ENCODE data around the gene TP53. TPM values are rescaled to one million over a fixed set of nuclear protein-coding genes. Genes with fewer than 3 reads are reported as not detected.

TP53 gene
- total RNA-seq, 1 experiment from 2014 or later: 129 TPM

DNA sequence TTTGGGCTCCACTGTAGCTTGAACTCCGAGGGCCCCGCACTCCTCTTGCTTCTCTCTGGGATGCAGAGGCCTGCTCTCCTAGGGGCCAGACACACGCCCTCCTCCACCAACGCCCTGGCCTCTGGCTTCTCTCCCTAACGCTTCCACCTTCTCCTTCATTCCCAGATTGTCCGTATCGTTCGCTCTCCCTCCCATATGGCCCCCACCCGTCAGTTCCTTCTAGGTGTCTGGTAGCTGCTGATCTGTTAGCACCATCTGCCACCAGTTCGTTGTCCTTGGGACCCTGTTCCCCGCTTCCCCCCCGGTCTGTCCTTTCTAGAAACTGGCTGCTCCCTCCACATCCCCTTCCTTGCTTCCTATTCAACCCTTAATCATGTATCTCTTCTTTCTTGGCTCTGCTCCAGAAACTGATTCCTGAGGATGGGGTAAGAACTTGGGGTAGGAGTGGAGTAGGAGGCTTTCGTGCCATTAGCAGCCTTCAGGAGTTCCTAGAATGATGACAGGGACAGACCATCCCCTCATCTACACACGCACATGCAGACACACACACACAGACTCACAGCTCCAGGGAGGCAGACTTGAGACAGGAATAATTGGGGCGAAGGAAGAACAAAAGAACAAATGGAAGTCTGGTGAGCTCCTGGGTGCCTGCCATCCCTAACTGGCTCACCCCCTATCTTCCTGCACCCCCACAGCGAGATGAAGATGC lies 32.3 kb downstream of the TP53 start:
- BruUV-seq (replicated peaks): no TSS peak
- Histone ChIP-seq H3K27me3 (ENCODE audit: control insufficient read depth, insufficient read depth, low read length) (peaks cover 2% of the 10 kb centered on the region; the same call in 1 of the 2 replicates), H3K4me1 (ENCODE audit: control insufficient read depth, insufficient read depth, low read length) (no peaks in the 10 kb centered on the region; the same call in 1 of the 2 replicates), H3K36me3 (ENCODE audit: control insufficient read depth, insufficient read depth, low read length) (no peaks in the 10 kb centered on the region), H3K27ac (ENCODE audit: low read length) (no peak overlapping the region), H3K4me3 (ENCODE audit: low read depth in 2 of 2, low read length in 2 of 2) (no peak overlapping the region), H3K9me3 (ENCODE audit: control insufficient read depth, insufficient read depth, low read depth, low read length) (no peaks in the 10 kb centered on the region)
- intact Hi-C loops (cut with micrococcal nuclease; ENCODE audit: unreplicated experiment): no loop called here
- in situ Hi-C loops (cut with HindIII; ENCODE audit: low pct_unique_long_range_greater_than_20kb, low sequenced_read_pairs): no loop called here
- ChIA-PET CTCF (no interaction called here), POLR2A (interaction anchor here (0.5 kb wide), 1 partner anchor 32 kb away, joined by 3 read pairs; the partner anchor contains the start of gene TP53)
- no peak for DNase-seq (ENCODE audit: low read depth, low spot score)
- TF ChIP-seq TCF7L2 (IDR thresholded peaks at IDR 0.05; ENCODE audit: low read depth, low read length) (no peak), CTCF (IDR thresholded peaks at IDR 0.05) (no peak), SIN3A (IDR thresholded peaks at IDR 0.05; ENCODE audit: borderline replicate concordance, insufficient read depth, low read depth, low read length) (no peak), POLR2AphosphoS5 (IDR thresholded peaks at IDR 0.05; ENCODE audit: low read depth, low read length) (no peak)
- TF ChIP-seq, protein P1, sequence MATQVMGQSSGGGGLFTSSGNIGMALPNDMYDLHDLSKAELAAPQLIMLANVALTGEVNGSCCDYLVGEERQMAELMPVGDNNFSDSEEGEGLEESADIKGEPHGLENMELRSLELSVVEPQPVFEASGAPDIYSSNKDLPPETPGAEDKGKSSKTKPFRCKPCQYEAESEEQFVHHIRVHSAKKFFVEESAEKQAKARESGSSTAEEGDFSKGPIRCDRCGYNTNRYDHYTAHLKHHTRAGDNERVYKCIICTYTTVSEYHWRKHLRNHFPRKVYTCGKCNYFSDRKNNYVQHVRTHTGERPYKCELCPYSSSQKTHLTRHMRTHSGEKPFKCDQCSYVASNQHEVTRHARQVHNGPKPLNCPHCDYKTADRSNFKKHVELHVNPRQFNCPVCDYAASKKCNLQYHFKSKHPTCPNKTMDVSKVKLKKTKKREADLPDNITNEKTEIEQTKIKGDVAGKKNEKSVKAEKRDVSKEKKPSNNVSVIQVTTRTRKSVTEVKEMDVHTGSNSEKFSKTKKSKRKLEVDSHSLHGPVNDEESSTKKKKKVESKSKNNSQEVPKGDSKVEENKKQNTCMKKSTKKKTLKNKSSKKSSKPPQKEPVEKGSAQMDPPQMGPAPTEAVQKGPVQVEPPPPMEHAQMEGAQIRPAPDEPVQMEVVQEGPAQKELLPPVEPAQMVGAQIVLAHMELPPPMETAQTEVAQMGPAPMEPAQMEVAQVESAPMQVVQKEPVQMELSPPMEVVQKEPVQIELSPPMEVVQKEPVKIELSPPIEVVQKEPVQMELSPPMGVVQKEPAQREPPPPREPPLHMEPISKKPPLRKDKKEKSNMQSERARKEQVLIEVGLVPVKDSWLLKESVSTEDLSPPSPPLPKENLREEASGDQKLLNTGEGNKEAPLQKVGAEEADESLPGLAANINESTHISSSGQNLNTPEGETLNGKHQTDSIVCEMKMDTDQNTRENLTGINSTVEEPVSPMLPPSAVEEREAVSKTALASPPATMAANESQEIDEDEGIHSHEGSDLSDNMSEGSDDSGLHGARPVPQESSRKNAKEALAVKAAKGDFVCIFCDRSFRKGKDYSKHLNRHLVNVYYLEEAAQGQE (IDR thresholded peaks at IDR 0.05; ENCODE audit: insufficient read depth in 1 of 2, low read depth in 2 of 2, low read length in 1 of 2): no peak
- no peak for ATAC-seq

DNA sequence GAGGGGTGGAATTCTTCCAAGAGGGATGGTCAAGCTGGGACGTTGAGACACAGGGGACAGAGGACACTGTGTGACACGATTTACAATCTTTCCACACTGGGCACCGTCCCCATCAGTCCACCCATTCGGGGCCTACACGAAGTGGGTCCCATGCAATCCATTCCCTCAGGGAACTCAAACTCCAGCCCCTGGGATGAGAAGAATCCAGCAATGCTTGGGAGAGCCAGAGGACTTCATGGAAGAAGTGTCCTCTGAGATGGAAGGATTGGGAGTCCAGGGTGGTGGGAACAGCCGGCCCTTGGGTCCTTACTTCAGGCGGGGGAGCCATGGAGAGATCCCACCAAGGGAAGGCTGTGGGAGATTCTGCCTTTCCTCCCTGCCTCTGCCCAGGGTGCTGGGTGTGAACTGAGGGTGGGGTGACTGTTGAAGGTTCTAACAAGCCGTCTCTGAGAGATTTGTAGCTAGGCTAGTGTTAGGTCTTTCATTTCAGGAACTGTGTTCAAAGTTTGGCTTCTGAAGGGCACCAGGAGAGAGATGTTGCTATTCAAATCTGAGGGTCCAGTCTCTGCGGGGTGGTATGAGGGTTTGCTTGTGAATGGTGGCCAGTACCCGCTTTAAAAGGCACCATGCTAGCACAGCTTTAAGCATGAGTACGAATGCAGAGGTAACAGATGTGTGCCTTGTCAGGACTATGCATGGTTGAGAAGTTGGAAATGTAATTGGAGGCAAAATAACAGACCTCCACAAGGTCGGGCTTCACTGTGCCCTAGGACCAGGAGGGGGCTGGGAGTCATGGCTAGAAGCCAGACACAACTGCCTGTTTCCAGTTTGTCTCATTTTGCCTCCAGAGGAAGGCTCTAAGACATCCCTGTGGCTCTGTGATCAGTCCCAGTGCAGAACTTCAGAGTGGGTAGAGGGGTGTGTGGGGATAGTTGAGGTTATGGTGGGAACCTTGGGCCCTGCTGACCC lies 34.6 kb downstream of the TP53 start:
- Histone ChIP-seq H3K27ac (ENCODE audit: low read length) (no peak overlapping the region), H3K27me3 (ENCODE audit: control insufficient read depth, insufficient read depth, low read length) (peaks cover 2% of the 10 kb centered on the region; the same call in 1 of the 2 replicates), H3K9me3 (ENCODE audit: control insufficient read depth, insufficient read depth, low read depth, low read length) (no peaks in the 10 kb centered on the region), H3K4me1 (ENCODE audit: control insufficient read depth, insufficient read depth, low read length) (no peaks in the 10 kb centered on the region; the same call in 1 of the 2 replicates), H3K4me3 (ENCODE audit: low read depth in 2 of 2, low read length in 2 of 2) (no peak overlapping the region), H3K36me3 (ENCODE audit: control insufficient read depth, insufficient read depth, low read length) (no peaks in the 10 kb centered on the region)
- ChIA-PET POLR2A (no interaction called here), CTCF (no interaction called here)
- TF ChIP-seq CTCF (IDR thresholded peaks at IDR 0.05): no peak
- TF ChIP-seq, protein P1 (IDR thresholded peaks at IDR 0.05; ENCODE audit: insufficient read depth in 1 of 2, low read depth in 2 of 2, low read length in 1 of 2): no peak
- no peak for TF ChIP-seq SIN3A (IDR thresholded peaks at IDR 0.05; ENCODE audit: borderline replicate concordance, insufficient read depth, low read depth, low read length)
- no peak for TF ChIP-seq POLR2AphosphoS5 (IDR thresholded peaks at IDR 0.05; ENCODE audit: low read depth, low read length)
- TF ChIP-seq TCF7L2 (IDR thresholded peaks at IDR 0.05; ENCODE audit: low read depth, low read length): no peak
- in situ Hi-C loops (cut with HindIII; ENCODE audit: low pct_unique_long_range_greater_than_20kb, low sequenced_read_pairs): no loop called here
- intact Hi-C loops (cut with micrococcal nuclease; ENCODE audit: unreplicated experiment): no loop called here
- no TSS peak for BruUV-seq (replicated peaks)
- no peak for ATAC-seq
- no peak for DNase-seq (ENCODE audit: low read depth, low spot score)
